ENCODE results near the gene WIPF1.
"Not testable (repeated sequence)": the region's sequence is repeated elsewhere in the genome, so short reads cannot be mapped to it uniquely, and the experiment has no call there.

Gene WIPF1

DNA sequence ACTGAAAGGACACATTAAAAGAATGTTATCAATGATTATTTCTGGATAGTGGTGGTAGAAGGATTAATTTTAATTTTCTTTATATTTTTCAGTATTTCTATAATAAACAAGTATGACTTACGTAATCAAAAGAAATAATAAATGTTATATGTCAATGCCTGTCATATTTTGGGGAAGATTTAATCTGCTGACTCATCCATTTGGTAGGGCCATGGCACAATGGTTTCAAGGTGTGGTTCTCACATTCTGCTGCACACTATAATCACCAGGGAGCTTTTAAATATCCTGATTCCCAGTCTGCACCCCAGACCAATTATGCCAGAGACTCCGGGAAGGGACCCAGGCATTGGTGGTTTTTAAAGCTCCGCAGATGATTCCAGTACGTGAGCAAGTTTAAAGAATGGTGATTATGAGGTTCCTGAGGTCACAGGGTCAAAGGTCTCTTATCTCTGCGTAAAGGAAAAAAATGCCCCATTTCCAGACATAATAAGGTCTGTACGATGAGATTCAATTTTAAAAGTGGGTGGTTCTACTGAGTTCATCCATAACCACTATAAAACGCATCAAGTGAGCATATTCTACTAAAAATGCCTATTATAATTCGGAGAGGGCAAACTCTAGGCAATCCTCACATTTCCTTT is 27.2 kb downstream of the WIPF1 start:
- DNase-seq: no peak

DNA sequence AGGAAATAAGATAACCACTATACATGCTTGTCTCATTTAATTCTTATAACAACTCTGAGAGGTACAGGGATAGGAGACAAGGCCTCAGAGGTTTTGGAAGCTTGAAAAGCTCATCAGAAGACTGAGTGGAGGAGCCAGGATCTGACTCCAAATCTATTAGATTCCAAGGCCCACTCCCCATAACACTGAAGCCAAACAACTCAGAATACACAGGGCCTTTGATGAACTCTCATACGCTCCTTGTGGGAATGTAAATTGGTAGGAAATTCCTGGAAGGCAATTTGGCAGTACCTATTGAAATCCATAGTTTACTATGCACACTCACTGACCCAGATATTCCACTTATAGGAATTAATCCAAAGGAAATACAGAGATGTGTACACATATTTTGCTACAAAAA is 27.9 kb downstream of the WIPF1 start:
- DNase-seq: no peak

DNA sequence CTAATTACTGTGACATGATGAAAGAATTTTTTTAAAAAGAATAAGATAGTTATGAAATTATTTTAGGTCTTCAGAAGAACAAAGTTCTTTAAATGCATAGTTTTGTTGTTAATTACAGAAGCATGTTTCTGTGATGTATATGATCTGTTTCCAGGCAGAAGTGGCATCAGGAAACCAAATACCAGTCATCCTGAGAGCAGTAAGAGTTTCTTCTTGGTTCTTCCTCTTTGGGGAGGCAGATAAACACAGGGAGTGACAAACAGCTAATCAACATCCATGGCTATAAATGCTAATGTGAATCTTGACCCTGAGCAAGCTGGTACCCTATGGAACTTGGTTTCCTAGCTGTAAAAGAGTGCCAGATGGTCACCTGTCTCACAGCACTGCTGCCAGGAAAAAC is 29.2 kb downstream of the WIPF1 start:
- no peak for DNase-seq

DNA sequence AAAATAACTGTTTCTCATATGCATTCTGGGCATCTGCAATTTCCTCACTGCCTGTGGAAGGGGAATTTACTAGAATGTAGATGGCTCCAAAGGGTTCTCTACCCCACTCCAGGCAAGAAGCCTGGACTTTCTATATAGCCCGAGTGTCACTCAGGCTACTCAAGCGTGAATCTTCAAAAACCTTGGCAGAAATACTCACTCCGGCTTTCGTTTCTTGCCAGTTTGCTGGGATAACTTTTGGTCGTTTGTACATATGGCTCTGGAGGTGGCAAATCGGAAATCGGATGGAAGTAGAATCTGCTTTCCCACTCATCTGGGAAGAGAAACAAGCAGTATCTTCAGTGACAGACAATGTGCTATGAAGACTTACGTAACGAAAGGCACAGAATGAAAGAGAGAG is 30.7 kb downstream of the WIPF1 start:
- DNase-seq: no peak

DNA sequence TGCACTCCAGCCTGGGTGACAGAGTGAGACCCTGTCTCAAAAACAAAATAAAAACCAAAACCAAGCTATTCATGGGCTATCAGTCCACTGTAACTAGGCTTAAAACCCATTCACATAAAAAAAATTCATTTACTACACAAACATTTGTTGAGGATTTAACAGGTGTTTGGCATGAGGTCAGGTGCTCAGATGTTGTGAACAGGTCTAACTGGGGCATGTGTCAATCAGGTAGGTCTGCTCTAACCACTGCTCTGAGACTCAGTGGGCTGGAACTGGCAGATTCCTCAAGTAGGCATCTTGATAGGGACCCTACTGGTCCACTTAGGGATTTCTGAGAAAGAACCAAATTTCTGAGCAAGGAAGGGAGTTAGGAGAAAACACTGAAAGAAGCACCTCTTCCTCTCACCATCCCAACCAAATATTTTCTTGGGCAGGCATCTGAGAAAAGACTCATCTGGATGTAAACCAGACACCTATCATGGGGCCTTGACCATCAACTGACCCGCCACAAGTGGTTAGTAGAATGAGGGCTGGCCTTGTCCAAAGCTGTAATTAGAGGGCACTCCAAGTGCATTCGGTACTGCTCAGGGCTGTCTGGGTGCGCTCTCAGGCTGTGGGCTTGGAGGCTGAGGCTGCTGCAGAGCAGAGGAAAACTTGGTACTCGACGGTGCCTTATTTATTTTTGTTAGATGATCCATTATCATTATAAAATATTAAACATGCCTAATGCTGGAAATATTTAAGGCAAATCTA is 33.9 kb downstream of the WIPF1 start:
- no peak for DNase-seq

DNA sequence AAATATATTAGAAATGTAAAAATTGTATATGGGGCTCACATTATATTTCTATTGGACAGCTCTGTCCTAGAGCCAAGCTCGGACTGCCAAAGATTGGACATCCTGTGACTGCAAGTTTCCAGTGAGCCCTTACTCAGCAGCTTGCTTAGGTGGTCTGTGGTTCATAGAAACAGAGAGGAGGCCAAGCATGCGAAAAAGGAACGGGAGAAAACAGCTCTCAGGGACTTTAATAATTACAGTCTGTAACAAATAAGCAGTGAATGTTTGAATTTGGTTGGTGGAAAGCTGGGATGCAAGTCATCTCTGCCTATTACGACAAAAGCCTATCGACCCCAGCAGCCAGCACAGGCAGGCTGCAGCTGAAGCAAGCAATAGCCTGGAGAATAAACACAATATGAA is 35.6 kb downstream of the WIPF1 start:
- DNase-seq: no peak

DNA sequence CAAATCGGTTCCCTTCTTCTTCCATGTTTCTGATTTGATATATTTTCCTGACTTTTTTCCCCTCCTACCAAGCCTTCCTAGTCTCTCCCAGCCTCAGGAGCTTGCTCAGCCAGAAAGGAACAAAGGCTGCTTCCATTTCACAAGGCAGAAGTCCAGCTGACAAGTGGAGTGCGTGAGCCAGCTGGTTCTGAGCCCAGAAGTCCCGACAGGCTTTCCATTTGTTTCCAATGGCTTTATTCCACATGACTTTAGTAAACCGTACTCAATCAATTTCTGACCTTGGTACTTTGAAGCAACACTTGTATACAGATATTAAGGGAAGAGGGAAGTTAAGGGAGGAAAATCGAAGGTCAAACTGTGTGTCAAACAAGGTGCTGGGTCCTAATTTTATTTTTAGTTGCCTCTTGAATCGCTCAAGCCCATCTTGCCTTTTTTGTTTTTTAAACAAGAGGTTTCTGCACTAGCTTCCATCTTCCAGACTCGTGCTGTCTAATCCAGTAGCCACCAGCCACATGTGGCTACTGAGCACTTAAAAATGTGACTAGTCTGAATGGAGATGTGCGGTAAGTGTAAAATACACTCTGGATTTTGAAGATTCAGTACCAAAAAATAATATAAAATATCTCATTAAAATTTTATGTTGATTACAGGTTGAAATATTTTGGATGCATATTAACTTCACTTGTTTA is 36.2 kb downstream of the WIPF1 start:
- no peak for DNase-seq

DNA sequence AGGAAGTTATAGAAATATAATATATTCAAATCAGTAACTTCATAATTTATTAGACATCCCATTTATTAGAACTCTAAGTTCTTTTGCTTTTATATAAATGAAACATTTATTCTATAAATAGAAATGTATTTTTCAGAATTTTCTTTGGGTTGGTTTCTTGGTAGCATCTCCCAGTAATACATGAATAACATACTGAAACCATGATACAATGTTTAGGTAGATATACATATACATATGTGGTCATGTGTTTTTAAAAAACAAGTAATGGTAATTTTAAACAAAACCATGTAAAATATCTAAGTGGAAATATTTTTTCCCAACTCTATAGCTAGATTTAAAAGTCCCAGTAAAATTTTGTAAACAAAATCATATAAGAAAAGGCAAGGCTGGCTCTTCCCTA is 36.9 kb downstream of the WIPF1 start:
- no peak for DNase-seq

DNA sequence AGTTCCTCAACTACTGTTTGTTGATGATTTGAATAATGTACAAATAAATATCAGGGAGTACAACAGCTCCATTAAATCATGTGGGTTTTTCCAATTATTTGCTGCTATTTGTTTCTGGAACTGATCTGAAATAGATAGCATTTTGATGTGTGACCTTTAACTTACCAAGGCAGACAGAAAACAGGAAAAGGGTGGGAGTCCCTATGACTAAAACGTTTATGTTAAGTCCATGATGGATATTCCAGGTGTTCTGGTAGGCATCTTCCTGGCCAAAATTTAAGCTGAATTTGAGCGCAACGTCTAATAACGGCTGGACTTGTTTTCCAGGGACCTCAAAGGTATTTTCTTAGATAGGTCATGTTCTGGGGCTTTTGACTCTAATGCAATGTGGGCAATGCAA is 41.6 kb downstream of the WIPF1 start:
- no peak for DNase-seq

DNA sequence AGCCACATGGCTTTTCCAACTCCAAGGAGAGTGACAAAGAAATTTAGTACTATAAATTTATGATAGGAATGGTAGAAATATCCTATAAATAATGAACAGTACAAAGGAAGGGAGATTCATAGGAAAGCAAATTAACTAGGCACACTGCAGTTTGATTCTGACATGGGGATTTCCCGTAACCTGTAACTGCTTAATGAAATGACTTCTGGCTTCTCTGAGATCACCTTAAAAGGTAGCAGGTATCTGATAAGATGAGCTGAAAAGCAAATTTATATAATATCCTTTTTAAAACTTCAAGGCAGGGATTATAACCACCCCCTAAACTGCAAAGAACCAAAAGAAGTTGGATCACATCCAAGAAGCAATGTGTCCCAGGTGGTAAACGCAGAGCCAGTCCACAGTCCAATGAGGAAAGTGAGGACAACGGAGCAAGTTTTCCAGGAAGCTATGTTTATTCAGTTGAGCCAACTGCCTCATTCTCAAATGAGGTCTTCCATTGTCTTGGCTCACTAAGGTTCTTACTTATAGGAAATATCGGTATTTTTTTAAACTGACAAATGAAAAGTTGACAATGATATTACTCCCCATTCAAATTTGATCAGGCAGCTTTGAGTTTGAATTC is 43.0 kb downstream of the WIPF1 start:
- no peak for DNase-seq

DNA sequence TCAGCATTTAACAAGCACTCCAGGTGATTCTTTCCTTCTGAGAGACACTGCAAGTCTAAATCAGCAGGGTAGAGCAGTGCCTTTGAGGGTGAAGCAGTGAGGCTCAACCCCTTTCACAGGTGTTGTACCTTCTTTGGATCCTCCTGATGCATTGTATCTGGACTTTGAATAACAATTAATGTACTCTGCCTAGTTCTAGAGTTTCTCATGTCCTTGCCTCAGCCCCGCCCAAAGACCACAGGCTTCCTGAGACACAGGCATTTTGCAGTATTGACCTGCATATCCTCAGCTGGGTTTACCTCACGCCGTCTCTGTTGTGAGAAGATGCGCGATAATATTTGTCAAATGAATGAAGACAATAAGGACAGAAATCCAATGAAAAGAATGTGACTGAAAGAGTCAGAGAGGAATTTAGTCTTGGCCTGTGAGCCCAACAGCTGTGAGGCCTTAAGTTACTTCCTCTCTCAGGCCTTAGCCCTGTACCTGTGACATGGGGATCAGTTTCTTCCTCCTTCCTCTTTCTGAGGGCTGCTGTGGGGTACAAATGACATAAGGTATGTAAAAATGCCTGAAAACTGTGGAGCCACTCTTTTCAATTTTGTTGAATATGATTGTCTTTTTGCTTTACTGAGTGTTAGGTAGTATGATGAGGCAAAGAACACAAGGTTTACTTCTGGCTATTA is 43.7 kb downstream of the WIPF1 start:
- DNase-seq: no peak

DNA sequence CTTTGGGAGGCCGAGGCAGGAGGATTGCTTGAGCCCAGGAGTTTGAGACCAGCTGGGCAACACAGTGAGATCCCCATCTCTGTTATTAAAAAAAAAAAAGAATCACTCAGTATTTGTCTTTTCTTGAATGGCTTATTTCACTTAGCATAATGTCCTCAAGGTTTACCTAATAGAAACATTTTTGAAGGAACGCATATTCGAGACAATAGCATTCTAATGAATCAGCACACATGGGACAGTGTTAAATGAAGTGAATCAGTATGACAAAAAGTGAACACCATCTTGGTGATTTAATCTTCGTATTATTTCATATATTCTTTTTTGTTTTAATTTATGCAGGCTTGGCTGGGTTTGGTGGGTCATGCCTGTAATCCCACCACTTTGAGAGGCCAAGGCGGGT is 44.7 kb downstream of the WIPF1 start:
- no peak for DNase-seq

DNA sequence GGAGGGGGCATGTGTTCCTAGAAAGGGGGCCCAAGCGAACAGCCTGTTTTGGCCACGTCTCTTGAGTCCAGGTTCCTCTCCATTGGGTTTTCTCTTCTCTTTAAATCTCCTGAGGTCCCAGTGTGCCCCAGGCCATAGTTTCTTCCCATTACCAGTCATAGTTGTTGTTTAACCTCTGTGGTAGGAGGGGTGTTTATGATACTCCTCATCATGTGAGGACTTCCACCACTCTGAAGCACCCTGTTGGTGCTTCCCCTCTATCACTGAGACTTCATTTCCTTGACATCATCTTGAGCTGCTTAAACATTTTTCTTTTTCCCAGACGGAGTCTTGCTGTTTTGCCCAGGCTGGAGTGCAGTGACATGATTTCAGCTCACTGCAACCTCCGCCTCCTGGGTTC is 45.9 kb downstream of the WIPF1 start:
- no peak for DNase-seq

DNA sequence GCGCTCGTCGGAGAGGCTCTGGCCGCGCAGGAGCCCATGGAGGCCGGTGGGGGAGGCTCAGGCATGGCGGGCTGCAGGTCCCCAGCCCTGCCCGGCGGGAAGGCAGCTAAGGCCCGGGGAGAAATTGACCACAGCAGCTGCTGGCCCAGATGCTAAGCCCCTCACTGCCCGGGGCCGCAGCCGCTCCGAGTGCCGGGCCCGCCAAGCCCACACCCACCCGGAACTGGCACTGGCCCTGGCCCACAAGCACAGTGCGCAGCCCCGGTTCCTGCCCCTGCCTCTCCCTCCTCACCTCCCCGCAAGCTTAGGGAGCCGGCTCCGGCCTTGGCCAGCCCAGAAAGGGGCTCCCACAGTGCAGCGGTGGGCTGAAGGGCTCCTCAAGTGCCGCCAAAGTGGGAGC is 49.0 kb downstream of the WIPF1 start:
- DNase-seq: not testable (repeated sequence)

DNA sequence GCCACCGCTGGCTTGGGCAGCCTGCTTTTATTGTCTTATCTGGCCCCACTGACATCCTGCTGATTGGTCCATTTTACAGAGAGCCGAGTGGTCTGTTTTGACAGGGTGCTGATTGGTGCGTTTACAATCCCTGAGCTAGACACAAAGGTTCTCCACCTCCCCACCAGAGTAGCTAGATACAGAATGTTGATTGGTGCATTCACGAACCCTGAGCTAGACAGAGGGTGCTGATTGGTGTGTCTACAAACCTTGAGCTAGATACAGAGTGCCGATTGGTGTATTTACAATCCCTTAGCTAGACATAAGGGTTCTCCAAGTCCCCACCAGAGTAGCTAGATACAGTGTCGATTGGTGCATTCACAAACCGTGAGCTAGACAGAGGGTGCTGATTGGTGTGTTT is 49.6 kb downstream of the WIPF1 start:
- not testable (repeated sequence) for DNase-seq

DNA sequence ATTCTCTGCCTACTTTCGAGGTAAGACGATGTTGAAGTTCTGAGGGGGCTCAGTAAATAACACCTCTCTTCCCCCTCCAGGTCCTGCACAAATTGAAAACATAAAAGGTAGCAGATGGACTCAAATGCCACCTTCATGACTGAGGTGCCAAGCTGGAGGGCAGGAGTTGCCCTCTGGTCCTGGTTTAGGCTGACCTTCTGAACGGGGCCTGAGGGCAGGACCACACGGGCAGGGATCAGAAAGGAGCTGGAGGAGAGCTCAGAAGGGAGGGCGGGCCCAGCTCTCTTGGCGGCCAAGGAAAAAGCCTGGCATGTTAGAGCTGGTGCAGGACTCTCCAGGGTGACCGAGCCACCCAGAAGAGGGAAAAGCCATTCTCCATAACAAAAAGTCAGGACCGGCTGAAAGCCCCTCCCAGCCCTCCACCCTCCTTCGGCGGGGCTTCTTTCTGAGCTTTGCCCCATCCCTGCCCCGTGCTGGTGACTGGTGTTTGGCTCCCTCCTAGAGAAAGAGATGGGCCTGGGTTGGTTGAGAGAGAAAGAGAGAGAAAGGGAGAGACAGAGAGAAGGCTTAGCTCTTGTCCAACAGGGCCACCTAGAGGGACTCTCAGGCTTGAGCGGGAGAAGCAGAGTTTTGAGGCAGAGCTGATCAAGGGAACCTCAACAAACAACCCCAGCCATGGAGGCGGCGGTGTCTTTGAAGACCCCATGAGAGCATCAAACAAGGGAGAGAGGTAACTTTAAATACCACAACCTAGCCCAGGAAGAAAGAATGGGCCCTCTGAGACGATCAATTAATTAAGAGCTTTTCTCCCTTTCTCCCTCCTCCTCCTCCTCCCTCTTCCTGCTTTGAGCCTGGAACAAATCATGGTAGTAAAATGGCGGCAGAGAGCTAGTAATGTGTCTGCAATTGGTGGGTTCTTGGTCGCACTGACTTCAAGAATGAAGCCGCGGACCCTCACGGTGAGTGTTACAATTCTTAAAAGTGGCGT is 50.8 kb downstream of the WIPF1 start:
- peak; percentile 53 for DNase-seq

DNA sequence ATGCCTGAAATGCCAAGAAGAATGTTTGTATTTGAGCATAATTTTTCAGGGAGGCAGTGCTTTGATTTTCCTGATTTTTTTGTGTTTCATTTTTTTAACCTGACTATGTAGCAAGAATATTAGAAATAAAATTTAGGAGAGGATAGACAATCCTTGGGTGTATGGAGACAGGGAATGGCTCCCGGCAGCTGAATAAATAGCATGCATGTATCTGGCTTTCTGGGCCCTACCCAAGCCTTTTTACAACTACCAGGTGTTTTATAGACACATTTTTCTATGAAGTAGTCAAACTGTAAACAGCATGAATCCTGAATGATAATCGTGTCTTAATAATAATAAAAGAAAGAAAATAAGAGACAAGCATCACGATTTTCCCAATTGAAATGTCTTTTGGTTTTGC is 52.4 kb downstream of the WIPF1 start:
- DNase-seq: no peak

DNA sequence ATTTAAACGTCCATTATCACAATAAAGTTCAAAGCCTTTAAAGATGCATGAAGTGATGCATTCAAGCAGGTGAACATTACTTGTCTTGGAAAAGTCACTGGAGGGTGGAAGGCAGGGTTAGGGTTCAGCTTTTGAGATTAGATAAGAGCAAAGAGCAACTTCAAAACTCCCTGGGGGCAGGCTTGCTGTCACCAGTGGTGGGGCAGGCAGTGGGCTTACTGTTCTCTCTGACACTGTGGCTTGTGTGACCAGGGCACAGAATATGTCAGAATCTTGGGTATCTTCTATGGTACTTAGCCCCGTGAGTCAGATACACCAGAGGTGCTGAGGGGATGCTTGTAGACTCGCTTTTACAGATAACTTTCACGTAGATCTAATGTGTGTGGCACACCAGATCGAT is 52.8 kb downstream of the WIPF1 start:
- no peak for DNase-seq

DNA sequence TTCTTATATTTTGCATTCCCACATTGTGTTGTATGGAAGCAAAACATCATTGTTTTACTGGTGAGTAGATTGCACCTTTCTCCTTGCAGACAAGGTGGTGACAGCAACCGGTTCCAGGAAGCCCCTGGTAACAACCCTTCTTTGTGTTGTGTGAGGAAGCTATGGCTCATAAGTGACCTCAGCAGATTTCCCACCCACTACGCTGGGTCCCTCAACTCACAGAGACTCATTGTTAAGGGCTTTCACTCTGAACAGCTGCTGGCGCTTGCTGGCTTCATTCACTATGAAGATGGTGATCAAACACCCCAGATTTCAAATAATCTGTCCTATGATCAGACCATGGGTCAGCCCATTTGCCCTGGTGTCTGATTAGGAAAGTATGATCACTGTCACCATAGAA is 53.4 kb downstream of the WIPF1 start:
- no peak for DNase-seq

DNA sequence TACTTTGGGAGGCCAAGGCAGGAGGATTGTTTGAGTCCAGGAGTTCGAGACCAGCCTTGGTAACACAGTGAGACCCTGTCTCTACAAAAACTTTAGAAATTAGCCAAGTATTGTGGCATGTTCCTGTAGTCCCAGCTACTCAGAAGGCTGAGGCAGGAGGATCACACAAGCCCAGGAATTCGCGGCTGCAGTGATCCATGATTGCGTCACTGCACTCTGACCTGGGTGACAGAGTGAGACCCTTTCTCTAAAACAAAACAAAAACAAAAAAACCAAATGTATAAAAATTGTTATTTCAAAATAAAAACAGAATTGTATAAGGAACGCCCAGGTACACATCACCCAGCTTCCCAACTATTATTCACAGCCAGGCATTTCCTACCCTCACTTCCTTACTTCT is 56.7 kb downstream of the WIPF1 start:
- DNase-seq: no peak

DNA sequence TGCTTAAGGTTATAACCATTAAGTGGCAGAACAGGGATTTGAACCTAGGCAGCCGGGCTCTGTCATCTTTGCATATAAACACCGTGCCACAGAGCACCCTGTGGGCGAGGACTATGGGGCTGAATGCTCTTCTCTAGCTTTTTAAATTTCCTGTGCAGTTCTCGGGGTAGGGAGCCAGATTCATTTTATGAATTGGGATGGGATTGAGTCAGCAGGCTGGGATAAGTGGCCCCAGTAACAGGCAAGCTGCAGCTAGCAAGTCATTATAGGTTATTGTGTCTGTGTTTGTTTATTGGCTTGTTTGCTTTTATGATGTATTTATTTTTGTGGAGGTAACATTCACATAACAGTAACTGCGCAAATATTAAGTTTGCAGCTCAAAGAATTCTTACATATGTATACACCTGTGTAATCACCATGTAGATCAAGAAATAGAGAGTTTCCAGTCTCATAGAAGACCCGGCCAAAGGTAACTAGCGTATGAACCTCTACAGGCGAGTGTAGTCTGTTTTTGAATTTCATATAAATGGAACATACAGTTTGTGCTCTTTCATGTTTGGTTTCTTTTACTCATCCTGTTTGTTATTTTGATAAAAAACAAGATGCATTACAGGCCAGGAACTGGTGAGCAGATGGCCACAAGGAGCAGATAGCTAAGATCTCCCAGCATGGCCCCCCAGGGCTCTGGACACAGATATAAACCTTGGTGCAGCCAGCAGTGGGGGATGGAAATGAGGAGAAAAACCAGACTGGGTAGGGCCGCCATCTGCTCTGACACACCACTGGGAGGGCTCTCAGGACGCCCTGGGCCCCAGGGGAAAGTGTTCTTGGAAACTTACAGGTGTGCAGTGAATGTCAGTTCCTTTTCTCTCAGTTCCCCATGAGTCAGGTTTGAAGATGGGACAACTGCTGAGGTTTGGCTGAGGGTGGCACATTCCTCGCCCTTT is 61.6 kb downstream of the WIPF1 start:
- DNase-seq: no peak

Data from SHP77 treated with DMSO at 0.1 percent for 48 hours (cell line).